Activated B cell treated with CpG ODN at 0.5 μM for 24 hours (primary cell): ENCODE data around the gene ARL5B. TPM values are rescaled to one million over a fixed set of nuclear protein-coding genes. Genes with fewer than 3 reads are reported as not detected.

Source experiments
- ATAC-seq: fragments of 200-7000 bp; cut with Tn5 transposase; one replicate; pipeline ENCODE4 v1.10.0; 2021; ENCODE audit warnings: low read depth, mild to moderate bottlenecking, moderate library complexity
- CTCF ChIA-PET: fragments of 350-600 bp; sonication (Branson Sonifier 250); formaldehyde crosslinking; loops from one replicate; lab custom pipeline; 2021; ENCODE audit warnings: antibody characterized with exemption; lab: Charles Lee
- POLR2A ChIA-PET: fragments of 350-600 bp; sonication (Branson Sonifier 250); formaldehyde crosslinking; loops from one replicate; lab custom pipeline; 2021; ENCODE audit warnings: antibody characterized with exemption; lab: Charles Lee
- DNase-seq: peaks from one replicate; pipeline ENCODE4 v3.0.0; 2022
- H3K27ac Mint-ChIP-seq: one replicate; pipeline ENCODE4 v1.8.0; 2020; ENCODE audit warnings: mixed read lengths
- H3K27me3 Mint-ChIP-seq: one replicate; pipeline ENCODE4 v1.8.0; 2021; ENCODE audit warnings: mixed read lengths
- H3K36me3 Mint-ChIP-seq: one replicate; pipeline ENCODE4 v1.8.0; 2021; ENCODE audit warnings: low read depth, mixed read lengths
- H3K4me1 Mint-ChIP-seq: one replicate; pipeline ENCODE4 v1.8.0; 2021; ENCODE audit warnings: mixed read lengths
- H3K4me3 Mint-ChIP-seq: one replicate; pipeline ENCODE4 v1.8.0; 2020; ENCODE audit warnings: mild to moderate bottlenecking, mixed read lengths
- H3K9me3 Mint-ChIP-seq: one replicate; pipeline ENCODE4 v1.8.0; 2020; ENCODE audit warnings: mixed read lengths
- CTCF ChIP-seq: fragments of 200-600 bp; IDR thresholded peaks from one replicate; pipeline ENCODE4 v1.8.0; 2022; ENCODE audit warnings: antibody characterized with exemption, mild to moderate bottlenecking
- intact Hi-C: fragments of 100-400 bp; cut with micrococcal nuclease; formaldehyde crosslinking; loops from one replicate; pipeline ENCODE4 v1.15.1; 2024
- total RNA-seq: library from RNA; stranded (reverse); gene quantifications from 2 replicates; pipeline ENCODE4 v1.2.3, GENCODE V29; 2022

The ARL5B gene
- 9.4 and 10.6 TPM in 2 replicates for total RNA-seq

DNA sequence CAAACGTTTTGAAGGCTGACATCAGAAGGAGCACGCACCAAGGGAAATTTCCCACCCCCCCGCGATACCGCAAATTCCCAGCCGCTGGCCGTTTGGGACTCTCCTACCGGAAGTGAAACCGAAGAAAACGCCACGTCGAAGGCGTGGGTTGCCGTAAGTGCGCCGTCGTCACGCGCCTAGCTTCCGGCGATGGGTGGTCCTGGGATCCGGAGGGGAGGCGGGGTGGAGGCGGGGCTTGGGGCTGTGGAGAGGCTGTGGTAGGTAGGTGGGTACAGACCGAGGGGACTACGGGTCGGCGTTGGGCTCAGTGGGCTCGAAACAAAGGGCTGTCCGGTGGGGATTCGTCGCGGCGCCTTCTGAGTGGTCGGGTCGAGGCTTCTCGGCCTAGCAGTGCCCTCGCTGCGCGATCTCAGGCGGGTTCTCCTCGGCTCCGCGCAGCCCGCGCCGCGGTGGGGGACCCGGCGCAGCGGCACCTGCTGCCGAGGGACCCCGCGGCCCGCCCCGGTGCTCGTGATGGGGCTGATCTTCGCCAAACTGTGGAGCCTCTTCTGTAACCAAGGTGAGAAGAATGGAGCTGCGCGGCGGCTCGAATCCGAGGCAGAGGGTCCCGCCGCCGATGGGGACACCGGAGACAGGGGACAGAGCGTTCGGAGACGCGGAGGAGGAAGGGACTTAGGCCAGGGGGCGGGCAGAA lies at the start of gene ARL5B:
ARL5B (plus strand) TSS at position 307 of the 694 bp plus-strand sequence; CDS start at position 514, 207 bp downstream.
- peak; percentile 94 for DNase-seq
- Mint-ChIP-seq H3K27ac (peak within 1 kb of the TSS; percentile 97), H3K4me3 (peak within 1 kb of the TSS; percentile 98), H3K27me3 (no peaks in the 10 kb centered on the region), H3K36me3 (peaks cover 19% of the 10 kb centered on the region), H3K9me3 (no peaks in the 10 kb centered on the region), H3K4me1 (peaks cover 41% of the 10 kb centered on the region)
- ChIA-PET POLR2A (interaction anchor here (0.6 to 1.7 kb wide), 11 partner anchors 9 to 1842 kb away, joined by 3 to 10 read pairs (median 3); partner anchors contain the start of genes RSU1, STAM, TRDMT1 and VIM), CTCF (interaction anchor here (1.0 kb wide), 1 partner anchor 8 kb away, joined by 3 read pairs; the partner anchor contains the start of gene NSUN6)
- peak; percentile 97 for ATAC-seq
- intact Hi-C loops, result loop anchor here (1.0 to 10.0 kb wide), 7 partner anchors 8 to 1842 kb away; partner anchors contain the start of genes NSUN6, RSU1 and TRDMT1
- no peak for TF ChIP-seq CTCF

GRCh38 chr10:18610517-18610916 lies 48.7 kb upstream of the ARL5B start:
- peaks cover 57% of the 10 kb centered on the region for H3K36me3 Mint-ChIP-seq
- no peak for ATAC-seq
- no peak for DNase-seq
- no peaks in the 10 kb centered on the region for H3K9me3 Mint-ChIP-seq
- no peak for TF ChIP-seq CTCF
- no peaks in the 10 kb centered on the region for H3K27me3 Mint-ChIP-seq
- ChIA-PET CTCF (no interaction called here), POLR2A (no interaction called here)
- intact Hi-C loops, result no loop called here
- no peaks in the 10 kb centered on the region for H3K4me1 Mint-ChIP-seq
- no peak overlapping the region for H3K27ac Mint-ChIP-seq
- H3K4me3 Mint-ChIP-seq, result no peak overlapping the region

GRCh38 chr10:18611168-18611567 lies 48.1 kb upstream of the ARL5B start:
- ChIA-PET CTCF (no interaction called here), POLR2A (no interaction called here)
- Mint-ChIP-seq H3K4me1 (no peaks in the 10 kb centered on the region), H3K27ac (no peak overlapping the region), H3K9me3 (no peaks in the 10 kb centered on the region), H3K4me3 (no peak overlapping the region), H3K27me3 (no peaks in the 10 kb centered on the region), H3K36me3 (peaks cover 54% of the 10 kb centered on the region)
- intact Hi-C loops, result no loop called here
- TF ChIP-seq CTCF, result no peak
- ATAC-seq (no peak), DNase-seq (no peak)

GRCh38 chr10:18615618-18616017 lies 43.6 kb upstream of the ARL5B start:
- H3K9me3 Mint-ChIP-seq, result no peaks in the 10 kb centered on the region
- H3K4me3 Mint-ChIP-seq, result no peak overlapping the region

More at GRCh38 chr10:18615618-18616017, 43.6 kb upstream of the ARL5B start:
- peaks cover 45% of the 10 kb centered on the region for H3K36me3 Mint-ChIP-seq
- no peak overlapping the region for H3K27ac Mint-ChIP-seq
- ChIA-PET CTCF (no interaction called here), POLR2A (no interaction called here)
- no peak for ATAC-seq
- no peaks in the 10 kb centered on the region for H3K4me1 Mint-ChIP-seq
- no peaks in the 10 kb centered on the region for H3K27me3 Mint-ChIP-seq
- TF ChIP-seq CTCF, result no peak
- no peak for DNase-seq
- intact Hi-C loops, result loop anchor here (5.0 kb wide), 1 partner anchor 463 kb away; no protein-coding TSS in a partner anchor
